Measurements from ENCODE around the gene MBOAT1.
"Not testable (repeated sequence)": the region's sequence is repeated elsewhere in the genome, so short reads cannot be mapped to it uniquely, and the experiment has no call there.

MBOAT1 gene

DNA sequence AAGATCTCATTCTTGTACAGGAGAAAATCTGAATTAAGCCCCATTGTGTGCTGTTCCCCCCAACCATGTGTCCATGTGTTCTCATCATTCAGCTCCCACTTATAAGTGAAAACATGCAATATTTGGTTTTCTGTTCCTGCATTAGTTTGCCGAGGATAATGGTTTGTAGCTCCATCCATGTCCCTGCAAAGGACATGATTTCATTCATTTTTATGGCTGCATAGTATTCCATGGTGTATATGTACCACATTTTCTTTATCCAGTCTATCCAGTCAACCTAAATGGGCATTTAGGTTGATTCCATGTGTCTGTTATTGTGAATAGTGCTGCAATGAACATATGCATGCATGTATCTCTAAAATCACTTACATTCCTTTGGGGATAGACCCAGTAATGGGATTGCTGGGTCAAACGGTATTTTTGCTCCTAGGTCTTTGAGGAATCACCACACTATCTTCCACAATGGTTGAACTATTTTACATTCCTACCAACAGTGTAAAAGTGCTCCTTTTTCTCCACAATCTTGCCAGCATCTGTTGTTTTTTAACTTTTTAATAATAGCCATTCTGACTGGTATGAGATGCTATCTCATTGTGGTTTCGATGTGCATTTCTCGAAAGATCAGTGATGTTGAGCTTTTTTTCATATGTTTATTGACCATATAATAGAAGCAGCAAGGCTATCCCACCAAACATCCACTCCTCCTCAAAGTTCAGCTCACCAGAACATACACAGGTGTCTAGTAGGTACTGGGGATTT is 32.8 kb downstream of the MBOAT1 start:
- H3K9me3 ChIP-seq (ENCODE audit: control insufficient read depth, low read length); H3K4me3 ChIP-seq (ENCODE audit: low read length); H3K9ac ChIP-seq (ENCODE audit: low read length); H3K4me1 ChIP-seq (ENCODE audit: control insufficient read depth, insufficient read depth, low read length); H3K36me3 ChIP-seq (ENCODE audit: control insufficient read depth, insufficient read depth, low read length, severe bottlenecking); H3K27me3 ChIP-seq (replicated peaks; ENCODE audit: control insufficient read depth, insufficient read depth, low read length); DNase-seq (ENCODE audit: low read depth): not testable (repeated sequence)

DNA sequence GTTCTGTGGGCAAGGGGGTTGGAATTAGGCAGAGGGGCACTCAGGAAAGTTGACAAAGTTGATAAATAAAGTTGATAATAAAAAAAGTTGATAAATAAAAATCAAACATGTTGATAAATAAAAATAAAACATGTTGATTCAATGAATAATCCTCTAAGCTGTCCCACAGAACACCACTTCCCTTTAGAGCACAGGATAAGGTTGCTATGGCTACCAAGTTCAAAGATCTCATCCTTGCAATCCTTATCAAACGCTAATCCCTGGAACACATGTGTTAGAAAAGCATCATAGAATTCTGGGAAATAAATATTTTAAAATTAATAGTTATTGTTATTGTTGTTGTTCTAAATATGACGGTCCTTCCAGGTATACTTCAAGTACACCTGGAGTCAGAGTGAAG is 33.9 kb downstream of the MBOAT1 start:
- no peak for DNase-seq (ENCODE audit: low read depth)
- no peaks in the 10 kb centered on the region for H3K9me3 ChIP-seq (ENCODE audit: control insufficient read depth, low read length)
- no peaks in the 10 kb centered on the region for H3K4me1 ChIP-seq (ENCODE audit: control insufficient read depth, insufficient read depth, low read length)
- no peaks in the 10 kb centered on the region for H3K36me3 ChIP-seq (ENCODE audit: control insufficient read depth, insufficient read depth, low read length, severe bottlenecking)
- H3K4me3 ChIP-seq (ENCODE audit: low read length): no peak overlapping the region
- H3K27me3 ChIP-seq (replicated peaks; ENCODE audit: control insufficient read depth, insufficient read depth, low read length): no peaks in the 10 kb centered on the region
- H3K9ac ChIP-seq (ENCODE audit: low read length): no peak overlapping the region

DNA sequence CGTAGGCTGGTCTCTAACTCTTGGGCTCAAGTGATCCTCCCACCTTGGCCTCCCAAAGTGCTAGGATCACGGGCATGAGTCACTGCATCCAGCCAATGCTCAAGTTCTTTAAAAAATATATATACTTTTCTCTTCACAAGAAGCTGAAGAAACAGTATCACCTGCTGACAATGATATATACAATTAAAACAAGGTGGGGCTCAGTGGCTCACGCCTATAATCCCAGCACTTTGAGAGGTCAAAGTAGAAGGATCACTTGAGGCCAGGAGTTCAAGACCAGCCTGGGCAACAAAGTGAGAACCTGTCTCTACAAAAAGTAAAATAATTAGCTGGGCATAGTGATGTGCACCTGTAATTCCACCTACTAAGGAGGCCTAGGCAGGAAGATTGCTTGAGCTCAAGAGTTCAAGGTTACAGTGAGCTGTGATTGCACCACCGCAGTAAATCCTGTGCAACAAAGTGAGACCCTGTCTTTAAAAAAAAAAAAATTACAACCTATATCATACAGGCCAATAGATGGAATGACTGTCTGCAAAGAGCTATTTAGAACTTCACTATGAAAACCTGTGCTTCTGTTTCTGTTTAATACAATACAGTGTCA is 36.4 kb downstream of the MBOAT1 start:
- Histone ChIP-seq H3K9ac (ENCODE audit: low read length) (no peak overlapping the region), H3K27me3 (replicated peaks; ENCODE audit: control insufficient read depth, insufficient read depth, low read length) (no peaks in the 10 kb centered on the region), H3K4me3 (ENCODE audit: low read length) (no peak overlapping the region), H3K36me3 (ENCODE audit: control insufficient read depth, insufficient read depth, low read length, severe bottlenecking) (no peaks in the 10 kb centered on the region), H3K4me1 (ENCODE audit: control insufficient read depth, insufficient read depth, low read length) (no peaks in the 10 kb centered on the region), H3K9me3 (ENCODE audit: control insufficient read depth, low read length) (no peaks in the 10 kb centered on the region)
- DNase-seq (ENCODE audit: low read depth): no peak

DNA sequence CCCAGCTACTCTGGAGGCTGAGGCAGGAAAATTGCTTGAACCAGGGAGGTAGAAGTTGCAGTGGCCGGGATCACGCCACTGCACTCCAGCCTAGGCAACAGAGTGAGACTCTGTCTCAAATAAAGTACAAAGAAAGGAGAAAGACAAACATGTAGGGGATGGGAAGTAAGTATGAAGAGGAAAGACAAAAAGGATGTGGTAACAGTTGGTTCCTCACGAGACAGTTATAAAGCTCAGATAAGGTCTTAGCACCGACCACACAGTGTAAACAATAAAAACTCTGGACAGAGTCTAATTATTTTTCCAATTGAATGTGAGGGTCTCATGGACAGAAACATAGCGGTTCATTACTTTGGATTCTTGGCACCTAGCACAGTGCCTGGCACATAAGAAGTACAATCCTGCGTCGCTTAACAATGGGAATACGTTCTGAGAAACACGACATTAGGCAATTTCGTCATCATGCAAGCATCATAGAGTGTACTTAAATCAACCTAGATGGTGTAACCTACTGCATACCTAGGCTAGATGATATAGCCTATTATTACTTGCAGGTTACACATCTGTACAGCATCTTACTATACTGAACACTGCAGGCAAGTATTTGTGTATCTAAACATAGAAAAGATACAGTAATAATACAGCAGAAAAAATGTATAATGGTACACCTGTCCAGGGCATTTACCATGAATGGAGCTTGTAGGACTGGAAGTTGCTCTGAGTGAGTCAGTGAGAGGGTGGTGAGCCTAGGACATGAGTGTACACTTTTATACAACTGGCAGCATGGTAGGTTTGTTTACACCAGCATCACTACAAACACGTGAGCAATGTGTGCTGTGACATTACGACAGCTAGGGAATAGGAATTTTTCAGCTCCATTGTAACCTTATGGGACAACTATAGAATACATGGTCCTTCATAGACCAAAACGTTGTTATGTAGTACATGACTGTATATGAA is 38.2 kb downstream of the MBOAT1 start:
- Histone ChIP-seq H3K27me3 (replicated peaks; ENCODE audit: control insufficient read depth, insufficient read depth, low read length) (no peaks in the 10 kb centered on the region), H3K9ac (ENCODE audit: low read length) (no peak overlapping the region), H3K4me1 (ENCODE audit: control insufficient read depth, insufficient read depth, low read length) (peaks cover 11% of the 10 kb centered on the region), H3K9me3 (ENCODE audit: control insufficient read depth, low read length) (no peaks in the 10 kb centered on the region), H3K36me3 (ENCODE audit: control insufficient read depth, insufficient read depth, low read length, severe bottlenecking) (no peaks in the 10 kb centered on the region), H3K4me3 (ENCODE audit: low read length) (no peak overlapping the region)
- DNase-seq (ENCODE audit: low read depth): no peak

DNA sequence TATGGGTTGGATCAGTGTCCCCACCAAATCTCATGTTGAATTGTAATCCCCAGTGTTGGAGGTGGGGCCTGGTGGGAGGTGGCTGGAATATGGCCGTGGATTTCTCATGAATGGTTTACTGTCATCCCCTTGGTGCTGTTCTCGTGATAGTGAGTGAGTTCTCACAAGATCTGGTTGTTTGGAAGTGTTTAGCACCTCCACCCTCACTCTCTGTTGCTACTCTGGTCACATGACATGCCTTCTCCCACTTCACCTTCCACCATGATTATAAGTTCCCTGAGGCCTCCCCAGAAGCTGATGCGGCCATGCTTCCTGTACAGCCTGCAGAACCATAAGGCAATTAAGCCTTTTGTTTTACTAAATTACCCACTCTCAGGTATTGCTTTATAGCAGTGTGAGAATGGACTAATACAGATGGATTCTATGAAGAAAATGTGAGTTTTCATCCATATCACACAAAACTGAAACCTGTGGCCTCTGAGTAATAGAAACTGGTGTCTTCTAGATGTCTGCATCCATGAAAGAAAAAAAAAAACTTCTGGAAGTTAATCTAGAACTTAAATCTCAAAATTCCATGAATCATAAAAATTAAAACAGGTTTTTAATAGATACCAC is 39.3 kb downstream of the MBOAT1 start:
- no peak overlapping the region for H3K9ac ChIP-seq (ENCODE audit: low read length)
- no peak for DNase-seq (ENCODE audit: low read depth)
- H3K36me3 ChIP-seq (ENCODE audit: control insufficient read depth, insufficient read depth, low read length, severe bottlenecking): no peaks in the 10 kb centered on the region
- H3K4me1 ChIP-seq (ENCODE audit: control insufficient read depth, insufficient read depth, low read length): peaks cover 18% of the 10 kb centered on the region
- H3K9me3 ChIP-seq (ENCODE audit: control insufficient read depth, low read length): no peaks in the 10 kb centered on the region
- H3K4me3 ChIP-seq (ENCODE audit: low read length): no peak overlapping the region
- no peaks in the 10 kb centered on the region for H3K27me3 ChIP-seq (replicated peaks; ENCODE audit: control insufficient read depth, insufficient read depth, low read length)

DNA sequence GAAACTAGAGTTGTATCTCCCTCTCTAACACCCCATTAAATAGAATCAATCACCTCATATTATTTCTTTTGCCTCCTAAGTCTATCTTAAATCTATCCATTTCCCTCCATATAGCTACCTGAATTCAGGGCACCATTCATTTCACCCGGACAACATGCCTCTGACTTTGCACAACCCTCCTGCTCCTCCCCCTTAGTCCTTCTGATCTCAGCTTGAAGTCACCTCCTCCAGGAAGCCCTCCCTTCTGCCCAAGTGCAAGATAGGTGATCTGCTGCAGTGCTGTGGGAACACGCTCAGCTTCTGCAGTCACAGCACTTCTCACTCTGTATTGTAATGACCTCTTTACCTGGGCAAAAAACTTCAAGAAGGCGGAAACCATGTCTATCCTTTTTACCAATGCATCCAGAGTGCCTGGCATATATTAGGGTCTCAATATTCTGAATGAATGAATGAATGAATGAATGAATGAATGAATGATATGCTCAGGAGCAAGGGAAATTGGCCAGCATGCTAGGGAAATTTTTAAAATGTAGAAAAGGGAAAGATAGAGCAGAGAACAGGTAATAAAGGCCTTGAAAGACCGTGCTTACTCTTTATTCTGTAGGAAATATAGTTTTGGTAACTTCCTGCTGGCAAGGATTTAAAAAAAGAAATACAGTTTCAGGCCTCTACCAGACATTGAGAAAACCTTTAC is 41.7 kb downstream of the MBOAT1 start:
- DNase-seq (ENCODE audit: low read depth): no peak
- H3K4me1 ChIP-seq (ENCODE audit: control insufficient read depth, insufficient read depth, low read length): peaks cover 18% of the 10 kb centered on the region
- no peaks in the 10 kb centered on the region for H3K36me3 ChIP-seq (ENCODE audit: control insufficient read depth, insufficient read depth, low read length, severe bottlenecking)
- no peaks in the 10 kb centered on the region for H3K27me3 ChIP-seq (replicated peaks; ENCODE audit: control insufficient read depth, insufficient read depth, low read length)
- H3K9me3 ChIP-seq (ENCODE audit: control insufficient read depth, low read length): no peaks in the 10 kb centered on the region
- H3K4me3 ChIP-seq (ENCODE audit: low read length): no peak overlapping the region
- no peak overlapping the region for H3K9ac ChIP-seq (ENCODE audit: low read length)

DNA sequence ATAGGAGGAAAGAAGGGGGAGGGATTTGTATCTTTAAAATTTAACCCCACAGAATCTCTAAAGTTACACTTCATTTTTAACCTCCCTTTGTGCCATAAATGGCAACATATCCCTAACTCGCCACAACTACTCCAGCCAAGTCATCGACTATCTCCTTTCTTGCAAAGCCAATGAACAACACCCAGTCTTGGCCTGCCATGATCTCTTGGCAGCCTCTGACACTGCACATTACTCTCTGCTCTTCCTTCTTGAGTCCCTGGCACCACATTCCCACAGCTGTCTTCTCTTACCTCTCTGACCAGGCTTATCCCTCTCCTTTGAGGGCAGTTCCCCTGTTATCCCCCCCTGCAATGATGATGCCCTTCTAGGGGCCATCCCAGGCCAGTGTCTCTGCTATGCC is 42.5 kb downstream of the MBOAT1 start:
- Histone ChIP-seq H3K9me3 (ENCODE audit: control insufficient read depth, low read length) (no peaks in the 10 kb centered on the region), H3K4me1 (ENCODE audit: control insufficient read depth, insufficient read depth, low read length) (peaks cover 18% of the 10 kb centered on the region), H3K4me3 (ENCODE audit: low read length) (peak overlapping the region; percentile 62), H3K36me3 (ENCODE audit: control insufficient read depth, insufficient read depth, low read length, severe bottlenecking) (no peaks in the 10 kb centered on the region), H3K9ac (ENCODE audit: low read length) (no peak overlapping the region), H3K27me3 (replicated peaks; ENCODE audit: control insufficient read depth, insufficient read depth, low read length) (no peaks in the 10 kb centered on the region)
- no peak for DNase-seq (ENCODE audit: low read depth)

DNA sequence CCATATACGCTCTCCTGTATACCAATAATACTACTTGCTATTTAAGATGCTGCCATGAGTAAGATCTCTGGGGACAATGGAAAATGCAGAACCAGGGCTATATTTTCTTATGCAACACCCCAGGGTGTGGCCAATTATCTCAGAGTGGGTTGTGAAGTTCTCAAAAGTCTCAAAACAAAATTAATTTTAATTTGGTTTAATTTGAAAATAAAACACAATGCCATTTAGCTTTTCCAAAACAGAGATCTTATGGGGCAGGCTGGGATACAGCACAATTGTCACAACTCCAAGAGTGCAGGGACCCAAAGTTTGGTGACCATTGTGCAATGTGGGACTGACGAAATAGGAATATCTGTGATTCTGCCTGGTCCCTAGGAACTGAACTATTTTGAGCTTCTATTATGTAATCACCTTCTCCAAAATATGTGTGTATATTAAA is 43.1 kb downstream of the MBOAT1 start:
- peak; percentile 8 for DNase-seq (ENCODE audit: low read depth)
- no peak overlapping the region for H3K9ac ChIP-seq (ENCODE audit: low read length)
- no peaks in the 10 kb centered on the region for H3K36me3 ChIP-seq (ENCODE audit: control insufficient read depth, insufficient read depth, low read length, severe bottlenecking)
- H3K9me3 ChIP-seq (ENCODE audit: control insufficient read depth, low read length): no peaks in the 10 kb centered on the region
- H3K4me1 ChIP-seq (ENCODE audit: control insufficient read depth, insufficient read depth, low read length): peaks cover 18% of the 10 kb centered on the region
- H3K27me3 ChIP-seq (replicated peaks; ENCODE audit: control insufficient read depth, insufficient read depth, low read length): no peaks in the 10 kb centered on the region
- peak overlapping the region; percentile 62 for H3K4me3 ChIP-seq (ENCODE audit: low read length)

DNA sequence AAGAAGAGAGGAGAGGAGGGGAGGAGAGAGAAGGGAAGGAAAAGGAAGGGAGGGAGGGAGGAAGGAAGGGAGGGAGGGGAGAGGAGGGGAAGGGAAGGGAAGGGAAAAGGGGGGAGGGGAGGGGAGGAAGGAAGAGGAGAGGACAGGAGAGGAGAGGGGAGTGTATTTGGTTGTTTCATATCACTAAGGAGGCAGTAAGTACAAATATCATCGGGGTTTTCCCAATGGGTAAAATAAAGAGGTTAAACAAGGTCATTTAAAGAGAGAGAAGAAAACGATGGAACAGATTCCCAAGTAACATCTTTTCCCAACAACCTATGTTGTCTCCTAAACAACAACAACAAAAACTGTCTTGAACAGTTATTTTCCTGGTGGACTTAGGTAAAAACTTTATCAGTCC is 43.6 kb downstream of the MBOAT1 start:
- H3K9ac ChIP-seq (ENCODE audit: low read length): no peak overlapping the region
- H3K27me3 ChIP-seq (replicated peaks; ENCODE audit: control insufficient read depth, insufficient read depth, low read length): no peaks in the 10 kb centered on the region
- H3K4me3 ChIP-seq (ENCODE audit: low read length): peak overlapping the region; percentile 62
- H3K36me3 ChIP-seq (ENCODE audit: control insufficient read depth, insufficient read depth, low read length, severe bottlenecking): no peaks in the 10 kb centered on the region
- H3K4me1 ChIP-seq (ENCODE audit: control insufficient read depth, insufficient read depth, low read length): peaks cover 18% of the 10 kb centered on the region
- no peak for DNase-seq (ENCODE audit: low read depth)
- H3K9me3 ChIP-seq (ENCODE audit: control insufficient read depth, low read length): no peaks in the 10 kb centered on the region

DNA sequence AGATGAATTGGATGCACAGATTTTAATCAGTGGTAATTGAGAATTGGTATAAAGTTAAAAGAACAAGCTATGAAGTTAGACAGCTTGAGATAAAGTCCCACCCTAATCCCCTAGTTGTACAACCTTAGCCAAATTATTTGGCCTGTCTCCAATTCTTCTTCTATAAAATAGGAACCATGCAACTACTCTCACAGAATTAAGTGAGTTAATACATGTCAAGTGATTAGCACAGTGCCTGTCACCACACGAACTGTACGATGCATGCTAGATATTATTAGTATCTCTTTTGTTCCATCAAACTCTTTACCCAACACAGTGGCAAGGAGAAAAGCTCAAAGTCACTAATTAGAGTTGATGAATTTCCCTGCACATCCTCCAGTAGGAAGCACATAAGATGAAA is 44.7 kb downstream of the MBOAT1 start:
- DNase-seq (ENCODE audit: low read depth): no peak
- no peaks in the 10 kb centered on the region for H3K36me3 ChIP-seq (ENCODE audit: control insufficient read depth, insufficient read depth, low read length, severe bottlenecking)
- H3K4me3 ChIP-seq (ENCODE audit: low read length): no peak overlapping the region
- no peaks in the 10 kb centered on the region for H3K9me3 ChIP-seq (ENCODE audit: control insufficient read depth, low read length)
- H3K4me1 ChIP-seq (ENCODE audit: control insufficient read depth, insufficient read depth, low read length): peaks cover 18% of the 10 kb centered on the region
- H3K27me3 ChIP-seq (replicated peaks; ENCODE audit: control insufficient read depth, insufficient read depth, low read length): no peaks in the 10 kb centered on the region
- no peak overlapping the region for H3K9ac ChIP-seq (ENCODE audit: low read length)
